Measurements from ENCODE around the gene ZP4. TPM values are rescaled to one million over a fixed set of nuclear protein-coding genes. Genes with fewer than 3 reads are reported as not detected.

The ZP4 gene
- total RNA-seq, 4 donors from 2014 or later: not detected

DNA sequence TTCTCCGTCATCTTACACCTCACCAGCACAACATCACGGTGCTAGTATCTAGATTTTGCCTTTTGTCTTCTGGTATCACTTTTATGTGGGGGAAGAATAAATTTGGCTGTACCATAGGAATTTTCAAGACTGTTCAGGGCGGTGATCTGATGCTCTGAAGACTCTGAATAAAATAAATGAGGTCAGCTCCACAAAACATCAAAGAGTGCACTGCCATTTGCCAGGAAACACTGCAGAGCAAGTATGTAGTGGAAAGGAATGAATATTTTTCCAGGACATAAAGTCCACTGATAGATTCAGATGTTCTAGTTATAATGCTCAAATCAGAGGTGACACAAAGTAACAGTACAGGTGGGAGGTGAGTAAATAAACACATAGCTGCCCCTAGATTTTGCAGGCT lies 56.3 kb downstream of the ZP4 start:
- TF ChIP-seq POLR2A (IDR thresholded peaks at IDR 0.05): no peak
- TF ChIP-seq, protein P1, sequence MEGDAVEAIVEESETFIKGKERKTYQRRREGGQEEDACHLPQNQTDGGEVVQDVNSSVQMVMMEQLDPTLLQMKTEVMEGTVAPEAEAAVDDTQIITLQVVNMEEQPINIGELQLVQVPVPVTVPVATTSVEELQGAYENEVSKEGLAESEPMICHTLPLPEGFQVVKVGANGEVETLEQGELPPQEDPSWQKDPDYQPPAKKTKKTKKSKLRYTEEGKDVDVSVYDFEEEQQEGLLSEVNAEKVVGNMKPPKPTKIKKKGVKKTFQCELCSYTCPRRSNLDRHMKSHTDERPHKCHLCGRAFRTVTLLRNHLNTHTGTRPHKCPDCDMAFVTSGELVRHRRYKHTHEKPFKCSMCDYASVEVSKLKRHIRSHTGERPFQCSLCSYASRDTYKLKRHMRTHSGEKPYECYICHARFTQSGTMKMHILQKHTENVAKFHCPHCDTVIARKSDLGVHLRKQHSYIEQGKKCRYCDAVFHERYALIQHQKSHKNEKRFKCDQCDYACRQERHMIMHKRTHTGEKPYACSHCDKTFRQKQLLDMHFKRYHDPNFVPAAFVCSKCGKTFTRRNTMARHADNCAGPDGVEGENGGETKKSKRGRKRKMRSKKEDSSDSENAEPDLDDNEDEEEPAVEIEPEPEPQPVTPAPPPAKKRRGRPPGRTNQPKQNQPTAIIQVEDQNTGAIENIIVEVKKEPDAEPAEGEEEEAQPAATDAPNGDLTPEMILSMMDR (IDR thresholded peaks at IDR 0.05): no peak
- Histone ChIP-seq H3K36me3 (no peaks in the 10 kb centered on the region), H3K4me1 (no peaks in the 10 kb centered on the region), H3K27me3 (no peaks in the 10 kb centered on the region), H3K4me3 (no peak overlapping the region), H3K27ac (no peak overlapping the region), H3K9me3 (no peaks in the 10 kb centered on the region)
- no peak for DNase-seq

DNA sequence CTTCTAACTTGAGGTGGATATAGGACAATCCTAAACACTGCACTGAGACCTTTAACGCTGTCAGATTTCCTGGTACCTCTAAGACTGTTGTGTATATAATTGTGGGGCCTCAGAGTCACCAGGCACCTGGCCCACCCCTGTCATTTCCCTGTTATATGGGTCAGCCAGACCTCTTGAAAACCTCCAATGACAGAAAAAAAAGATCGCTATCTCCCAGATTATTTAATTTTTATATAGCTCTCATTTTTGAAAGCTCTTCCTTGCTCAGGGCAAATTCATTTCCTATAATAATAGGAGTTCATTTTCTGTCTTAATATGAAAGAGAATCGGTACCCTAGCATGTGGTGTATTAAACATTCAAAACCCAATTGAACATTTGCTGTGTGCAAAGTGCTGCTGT lies 56.7 kb downstream of the ZP4 start:
- no peak overlapping the region for H3K4me3 ChIP-seq
- no peak overlapping the region for H3K27ac ChIP-seq
- H3K4me1 ChIP-seq: no peaks in the 10 kb centered on the region
- H3K9me3 ChIP-seq: no peaks in the 10 kb centered on the region
- H3K36me3 ChIP-seq: no peaks in the 10 kb centered on the region
- no peak for DNase-seq
- TF ChIP-seq, protein P1 (IDR thresholded peaks at IDR 0.05): no peak
- TF ChIP-seq POLR2A (IDR thresholded peaks at IDR 0.05): no peak
- no peaks in the 10 kb centered on the region for H3K27me3 ChIP-seq

DNA sequence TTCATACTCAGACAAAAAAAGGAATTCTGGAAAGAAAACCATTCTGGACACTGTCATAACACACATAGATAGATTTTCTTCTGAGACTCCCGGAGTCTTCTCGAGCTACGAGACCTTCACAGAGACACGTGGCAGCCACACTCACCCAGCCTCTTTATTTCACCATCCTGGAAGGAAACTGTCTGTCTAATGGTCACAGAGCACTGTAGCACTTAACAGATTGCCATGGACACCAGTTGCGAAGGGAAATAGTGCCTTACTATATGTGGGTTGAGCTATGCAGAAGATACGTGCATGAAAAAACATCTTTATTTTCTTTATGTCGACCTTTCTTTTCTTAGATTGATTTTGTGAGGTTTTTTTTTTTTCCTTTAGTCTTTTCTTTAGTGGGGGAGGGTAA lies 57.9 kb downstream of the ZP4 start:
- no peak overlapping the region for H3K4me3 ChIP-seq
- no peaks in the 10 kb centered on the region for H3K27me3 ChIP-seq
- no peak for DNase-seq
- no peaks in the 10 kb centered on the region for H3K9me3 ChIP-seq
- H3K36me3 ChIP-seq: no peaks in the 10 kb centered on the region
- no peak overlapping the region for H3K27ac ChIP-seq
- no peak for TF ChIP-seq POLR2A (IDR thresholded peaks at IDR 0.05)
- TF ChIP-seq, protein P1 (IDR thresholded peaks at IDR 0.05): no peak
- H3K4me1 ChIP-seq: no peaks in the 10 kb centered on the region

Measured in Peyer's patch (tissue), 4 donors.